GM12873 (cell line): ENCODE results near the gene CDH7.

Source experiments
- CTCF ChIP-seq: IDR thresholded peaks from 2 replicates; pipeline ENCODE4 v1.5.1; 2012; ENCODE audit warnings: low read depth, mild to moderate bottlenecking, moderate library complexity, low read length, control low read depth; ENCODE audit not compliant: insufficient read depth; ENCODE audit errors: missing control alignments

The CDH7 gene

GRCh38 chr18:65907281-65907680, 156.5 kb downstream of the CDH7 start:
- TF ChIP-seq CTCF: no peak

GRCh38 chr18:65919018-65919417, 168.2 kb downstream of the CDH7 start:
- no peak for TF ChIP-seq CTCF

- no peak for TF ChIP-seq CTCF
Measured at GRCh38 chr18:65919663-65920062, 168.9 kb downstream of the CDH7 start.

GRCh38 chr18:65922103-65922502, 171.3 kb downstream of the CDH7 start:
- no peak for TF ChIP-seq CTCF

GRCh38 chr18:65924904-65925303, 174.1 kb downstream of the CDH7 start:
- TF ChIP-seq CTCF: no peak

- TF ChIP-seq CTCF: no peak
Measured at GRCh38 chr18:65934874-65935273, 184.1 kb downstream of the CDH7 start.

GRCh38 chr18:65936678-65937077, 185.9 kb downstream of the CDH7 start:
- TF ChIP-seq CTCF: no peak
